Fibroblast of the aortic adventitia (primary cell): ENCODE results near the gene TIMP2. TPM values are rescaled to one million over a fixed set of nuclear protein-coding genes. Genes with fewer than 3 reads are reported as not detected.

Experiments used
- DNase-seq: peaks from one replicate; pipeline ENCODE4 v3.0.0-alpha.2; 2010; ENCODE audit warnings: low read depth
- H3K4me3 ChIP-seq: 2 replicates; pipeline ENCODE4 v1.5.1; 2011; ENCODE audit warnings: low read depth, mild to moderate bottlenecking, control low read depth, low read length, moderate library complexity
- total RNA-seq: library from RNA; depleted of rRNA; stranded (reverse); fragments of >200 nt; gene quantifications from 2 replicates; pipeline ENCODE4 v1.2.3, GENCODE V29; 2012; ENCODE audit warnings: low replicate concordance
- TF ChIP-seq, protein P1 (sequence below): IDR thresholded peaks from 2 replicates; pipeline ENCODE4 v1.5.1; 2011; ENCODE audit warnings: mild to moderate bottlenecking, low read length, control low read depth, inconsistent platforms; ENCODE audit not compliant: insufficient read depth

Gene TIMP2
- total RNA-seq, 1 donor, result 180 TPM

DNA sequence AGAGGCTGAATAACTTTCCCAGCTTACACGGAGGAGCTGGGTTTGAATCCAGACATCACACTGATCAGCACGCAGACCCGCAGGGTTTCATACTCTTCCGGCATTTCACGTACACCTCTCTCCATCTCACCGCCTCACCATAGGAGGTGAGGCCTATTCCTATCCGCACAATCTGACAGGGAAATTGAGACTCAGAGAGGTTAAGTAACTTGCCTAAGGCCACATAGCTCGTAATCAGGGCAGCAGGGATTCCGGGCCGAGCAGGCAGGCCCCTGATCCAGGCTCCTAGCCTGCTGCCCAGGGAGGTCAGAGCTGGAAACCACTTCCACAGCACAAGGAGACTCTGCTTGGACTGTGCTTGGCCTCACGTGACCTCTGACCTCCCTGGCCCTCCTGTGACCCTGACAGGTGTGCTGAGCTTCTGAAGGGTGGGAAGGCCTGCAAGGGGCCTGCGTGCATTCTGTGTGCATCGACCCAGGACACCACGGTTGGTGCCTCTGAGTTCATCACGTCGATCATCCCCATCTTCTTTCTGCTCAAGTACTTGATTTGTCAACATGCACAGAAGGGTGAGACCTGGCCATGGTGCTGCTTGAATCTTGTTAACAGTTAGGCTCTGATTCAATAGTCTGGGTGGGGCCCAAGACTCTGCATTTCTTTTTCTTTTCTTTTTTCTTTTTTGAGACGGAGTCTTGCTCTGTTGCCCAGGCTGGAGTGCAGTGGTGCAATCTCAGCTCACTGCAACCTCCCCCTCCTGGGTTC, 26.9 kb downstream of the TIMP2 start:
- TF ChIP-seq, protein P1, sequence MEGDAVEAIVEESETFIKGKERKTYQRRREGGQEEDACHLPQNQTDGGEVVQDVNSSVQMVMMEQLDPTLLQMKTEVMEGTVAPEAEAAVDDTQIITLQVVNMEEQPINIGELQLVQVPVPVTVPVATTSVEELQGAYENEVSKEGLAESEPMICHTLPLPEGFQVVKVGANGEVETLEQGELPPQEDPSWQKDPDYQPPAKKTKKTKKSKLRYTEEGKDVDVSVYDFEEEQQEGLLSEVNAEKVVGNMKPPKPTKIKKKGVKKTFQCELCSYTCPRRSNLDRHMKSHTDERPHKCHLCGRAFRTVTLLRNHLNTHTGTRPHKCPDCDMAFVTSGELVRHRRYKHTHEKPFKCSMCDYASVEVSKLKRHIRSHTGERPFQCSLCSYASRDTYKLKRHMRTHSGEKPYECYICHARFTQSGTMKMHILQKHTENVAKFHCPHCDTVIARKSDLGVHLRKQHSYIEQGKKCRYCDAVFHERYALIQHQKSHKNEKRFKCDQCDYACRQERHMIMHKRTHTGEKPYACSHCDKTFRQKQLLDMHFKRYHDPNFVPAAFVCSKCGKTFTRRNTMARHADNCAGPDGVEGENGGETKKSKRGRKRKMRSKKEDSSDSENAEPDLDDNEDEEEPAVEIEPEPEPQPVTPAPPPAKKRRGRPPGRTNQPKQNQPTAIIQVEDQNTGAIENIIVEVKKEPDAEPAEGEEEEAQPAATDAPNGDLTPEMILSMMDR, result no peak
- no peak for DNase-seq

DNA sequence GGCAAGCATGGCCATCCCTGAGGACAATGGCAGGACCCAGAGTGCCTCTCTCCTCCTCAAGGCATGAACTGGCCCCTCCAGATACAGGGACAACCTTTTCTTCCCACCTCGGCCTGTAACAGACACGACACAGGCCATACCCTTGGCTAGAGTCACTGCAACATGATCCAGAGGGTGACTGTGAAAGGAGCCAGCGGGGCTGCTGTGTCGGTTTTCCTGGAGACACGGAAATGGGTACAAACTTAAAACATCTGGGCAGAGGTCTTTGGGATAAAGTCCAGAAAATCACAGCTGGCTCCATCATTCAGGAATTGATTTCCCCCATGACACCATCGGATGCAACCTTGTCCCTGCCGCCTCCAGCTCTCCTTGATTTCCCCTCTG, 27.5 kb downstream of the TIMP2 start:
- H3K4me3 ChIP-seq, result no peak overlapping the region
- TF ChIP-seq, protein P1, result no peak
- DNase-seq, result no peak

More for the DNA sequence above, 26.9 kb downstream of the TIMP2 start:
- H3K4me3 ChIP-seq, result no peak overlapping the region

DNA sequence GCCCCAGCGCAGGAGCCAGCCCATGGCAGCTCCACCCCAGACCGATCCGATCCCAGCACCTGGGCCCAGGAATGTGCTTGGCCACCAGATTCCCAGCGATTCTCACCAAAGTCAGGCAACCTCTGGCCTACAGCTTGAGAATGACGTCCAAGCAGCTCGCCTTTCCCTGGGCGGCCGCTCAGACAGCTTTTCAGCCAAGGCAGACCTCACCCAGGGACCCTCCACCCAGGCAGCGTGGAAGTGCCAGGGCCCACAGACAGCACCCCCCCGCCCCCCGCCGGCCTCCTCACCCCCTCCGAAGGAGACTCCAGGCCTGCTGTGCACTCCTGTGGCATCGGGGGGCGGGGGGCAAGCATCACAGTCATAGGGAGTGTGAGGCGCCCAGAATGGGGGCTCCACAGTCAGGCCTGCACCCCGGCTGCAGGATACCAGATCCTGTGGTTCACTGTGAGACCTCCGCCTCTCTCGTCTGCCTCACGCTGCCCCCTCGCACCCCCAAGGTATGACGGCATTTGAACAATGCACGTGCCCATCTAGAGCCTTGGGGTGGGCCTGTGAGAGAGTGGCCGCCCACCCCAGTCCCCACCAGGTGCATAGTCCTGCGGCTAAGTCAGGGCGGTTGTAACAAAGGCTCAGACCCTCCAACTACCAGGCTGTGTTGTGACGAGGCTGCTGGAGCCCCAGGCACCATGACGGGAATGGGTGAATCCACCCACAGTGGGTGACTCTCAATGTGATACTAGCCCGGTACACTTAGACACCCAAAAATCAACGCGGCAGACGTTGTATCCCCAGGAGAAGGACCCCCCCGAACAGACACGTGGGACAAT, 28.1 kb downstream of the TIMP2 start:
- no peak overlapping the region for H3K4me3 ChIP-seq
- no peak for DNase-seq
- TF ChIP-seq, protein P1, result no peak

DNA sequence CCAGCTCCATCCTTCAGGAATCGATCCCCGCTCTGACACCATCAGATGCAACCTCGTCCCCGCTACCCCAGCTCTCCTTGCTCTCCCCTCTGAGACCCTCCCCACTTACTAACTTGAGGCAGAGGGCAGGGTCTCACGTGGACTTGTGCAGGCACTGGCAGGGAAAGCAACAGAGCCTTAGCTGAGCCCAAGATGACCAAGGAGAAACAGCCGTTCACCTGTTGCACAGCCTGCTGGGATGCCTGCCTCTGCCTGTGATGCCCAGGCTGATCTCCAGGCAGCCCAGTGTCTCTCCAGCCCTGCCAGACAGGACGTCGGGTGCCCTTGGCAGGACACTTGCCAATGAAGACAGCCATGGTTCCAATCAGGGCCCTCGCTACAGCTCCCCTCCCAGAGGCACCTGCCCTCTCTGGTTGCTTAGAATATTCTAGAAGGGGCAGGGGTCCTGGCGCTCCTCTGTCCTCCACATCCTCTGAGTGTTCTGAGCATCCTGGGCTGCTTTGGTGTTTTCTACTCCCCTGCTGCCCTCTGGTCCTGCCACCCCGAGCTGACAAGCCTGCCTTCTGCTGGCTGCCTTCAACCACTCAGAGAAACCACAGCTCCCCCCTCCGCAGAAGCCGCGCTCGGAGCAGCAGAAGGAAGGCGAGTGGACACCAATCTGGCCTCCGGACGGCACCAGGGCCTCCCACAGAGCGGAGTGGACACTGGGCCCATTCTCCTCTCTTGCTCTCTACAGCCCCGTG, 28.9 kb downstream of the TIMP2 start:
- TF ChIP-seq, protein P1, result no peak
- H3K4me3 ChIP-seq, result no peak overlapping the region
- no peak for DNase-seq

DNA sequence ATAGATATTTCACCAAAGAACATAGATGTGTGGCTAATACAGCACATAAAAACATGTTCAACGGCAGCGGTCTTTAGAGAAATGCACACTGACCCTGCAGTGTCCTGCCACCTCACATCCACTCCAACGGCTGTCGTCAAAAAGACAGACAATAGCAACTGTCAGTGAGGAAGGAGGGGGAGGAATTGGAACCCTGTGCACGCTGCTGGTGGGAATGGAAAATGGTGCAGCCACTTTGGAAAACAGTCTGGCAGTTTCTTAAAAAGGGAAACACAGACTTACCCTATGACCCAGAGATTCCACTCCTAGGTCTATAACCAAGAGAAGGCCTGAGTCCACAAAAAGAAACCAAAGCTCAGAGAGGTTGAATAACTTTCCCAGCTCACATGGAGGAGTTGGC, 29.9 kb downstream of the TIMP2 start:
- no peak overlapping the region for H3K4me3 ChIP-seq
- DNase-seq, result no peak
- TF ChIP-seq, protein P1, result no peak

DNA sequence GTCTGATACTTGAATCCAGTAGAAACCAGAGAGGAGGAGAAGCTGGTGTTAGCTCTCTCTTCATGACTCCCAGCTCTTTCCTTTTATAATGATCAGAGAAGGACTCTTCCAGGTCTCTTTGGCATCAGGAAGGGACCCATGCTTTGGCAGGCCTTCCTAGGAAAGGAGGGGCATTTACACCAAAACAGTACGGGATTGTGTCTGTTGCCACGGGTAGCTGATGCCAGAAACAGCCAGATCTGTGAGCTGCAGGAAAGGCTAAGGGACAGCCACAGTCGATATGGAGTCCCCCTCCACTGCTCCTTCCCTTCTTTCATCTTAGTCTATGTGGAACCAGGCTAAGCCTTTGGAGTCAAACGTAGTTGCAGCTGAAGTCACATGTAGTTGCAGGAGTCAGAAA, 31.5 kb downstream of the TIMP2 start:
- TF ChIP-seq, protein P1, result no peak
- DNase-seq, result peak; percentile 14
- H3K4me3 ChIP-seq, result no peak overlapping the region
